Activated CD4-positive, alpha-beta T cell treated with anti-CD3 and anti-CD28 coated beads, Interleukin-2, amount 50 U/mL, for 16 hours (primary cell): ENCODE results near the gene AADAC.
"Not testable (repeated sequence)": the region's sequence is repeated elsewhere in the genome, so short reads cannot be mapped to it uniquely, and the experiment has no call there.

ENCODE experiments used
- DNase-seq: peaks from one replicate; pipeline ENCODE4 v3.0.0-alpha.2; 2020

The AADAC gene

DNA sequence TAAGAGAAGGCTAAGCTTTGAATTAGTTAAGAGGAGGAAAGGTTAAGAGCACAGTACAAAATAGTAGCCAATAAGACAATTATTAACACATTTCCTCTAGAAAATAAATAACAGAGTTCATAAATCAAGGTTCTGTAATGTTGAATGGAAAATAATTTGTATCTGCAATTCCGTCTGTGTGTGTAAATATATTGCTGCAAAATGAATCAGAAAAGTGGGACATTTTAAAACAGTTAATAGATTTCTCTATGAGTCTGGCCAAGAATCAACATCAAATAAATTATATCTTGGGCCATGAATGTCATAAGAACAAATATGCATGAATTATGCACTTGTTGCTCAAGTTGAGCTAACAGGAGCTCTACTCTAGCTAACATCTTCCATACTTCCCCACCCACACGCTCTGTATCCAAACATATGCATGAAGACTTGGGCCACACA is 45.3 kb downstream of the AADAC start:
- DNase-seq: no peak

DNA sequence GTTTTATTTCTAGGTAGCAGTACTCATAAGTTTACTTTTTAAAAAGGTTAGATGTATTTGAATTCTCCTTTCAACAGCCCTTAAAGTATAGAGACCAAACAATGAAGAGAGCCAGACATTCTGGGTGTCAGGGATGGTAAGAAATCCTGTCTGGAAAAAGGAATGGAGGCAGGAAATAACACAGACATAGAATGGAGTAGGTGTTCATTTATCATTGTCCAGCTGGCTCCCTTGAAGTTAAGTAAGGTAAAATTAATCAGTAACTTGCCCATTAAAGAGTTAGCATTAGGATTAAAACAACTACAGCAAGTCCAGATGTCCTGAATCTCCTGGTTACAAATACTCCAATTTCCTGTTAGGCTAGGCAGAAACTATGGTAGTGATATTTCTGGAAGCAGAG is 46.0 kb downstream of the AADAC start:
- DNase-seq: no peak

DNA sequence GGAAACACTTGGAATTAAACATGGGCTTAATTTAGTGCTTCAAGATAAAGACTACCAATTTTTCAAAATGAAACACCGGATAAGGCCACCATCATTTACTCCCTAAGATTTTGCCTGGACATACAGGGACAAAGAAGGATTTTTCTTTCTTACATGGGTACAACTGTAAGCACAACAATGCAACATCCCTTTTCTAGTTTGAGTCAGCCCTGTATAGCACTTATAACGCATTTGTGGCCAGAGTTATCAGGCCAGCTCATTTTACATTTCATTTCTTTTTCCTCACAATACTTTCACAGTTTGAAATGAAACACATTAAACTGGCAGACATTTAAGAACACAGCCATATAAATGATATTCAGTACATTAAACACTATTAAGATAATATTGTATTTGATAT is 49.7 kb downstream of the AADAC start:
- DNase-seq: no peak

DNA sequence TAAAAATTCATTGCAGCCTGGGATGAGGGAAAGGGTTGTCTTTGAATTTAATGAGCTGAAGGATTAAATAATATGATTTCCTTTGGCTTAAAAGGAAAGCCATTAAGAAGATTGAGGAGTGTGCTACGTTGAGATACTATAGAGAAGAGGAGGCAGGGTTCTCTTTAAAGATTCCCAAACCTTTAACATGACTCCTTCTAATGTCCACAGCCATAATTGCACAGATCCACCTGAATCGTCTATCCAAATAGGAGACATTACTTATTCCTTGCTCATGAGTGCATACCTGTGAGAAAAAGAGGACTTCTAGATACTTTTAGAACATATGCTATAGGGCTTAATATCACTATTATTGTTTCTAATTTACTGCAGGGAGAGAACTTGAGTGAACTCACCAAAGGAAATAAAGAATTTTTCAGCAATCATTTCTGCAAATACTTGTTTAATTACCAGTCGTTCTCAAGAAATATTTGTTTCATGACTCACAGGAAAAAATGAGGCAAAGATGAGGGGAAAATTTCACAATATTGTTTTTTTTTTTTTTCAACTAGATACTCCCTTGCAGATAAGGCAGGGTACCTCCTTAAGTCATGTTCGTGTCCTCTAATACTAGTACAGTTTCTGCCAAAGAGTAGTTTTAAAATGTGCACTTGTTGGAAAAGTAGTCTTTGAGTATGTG is 50.6 kb downstream of the AADAC start:
- DNase-seq: no peak

DNA sequence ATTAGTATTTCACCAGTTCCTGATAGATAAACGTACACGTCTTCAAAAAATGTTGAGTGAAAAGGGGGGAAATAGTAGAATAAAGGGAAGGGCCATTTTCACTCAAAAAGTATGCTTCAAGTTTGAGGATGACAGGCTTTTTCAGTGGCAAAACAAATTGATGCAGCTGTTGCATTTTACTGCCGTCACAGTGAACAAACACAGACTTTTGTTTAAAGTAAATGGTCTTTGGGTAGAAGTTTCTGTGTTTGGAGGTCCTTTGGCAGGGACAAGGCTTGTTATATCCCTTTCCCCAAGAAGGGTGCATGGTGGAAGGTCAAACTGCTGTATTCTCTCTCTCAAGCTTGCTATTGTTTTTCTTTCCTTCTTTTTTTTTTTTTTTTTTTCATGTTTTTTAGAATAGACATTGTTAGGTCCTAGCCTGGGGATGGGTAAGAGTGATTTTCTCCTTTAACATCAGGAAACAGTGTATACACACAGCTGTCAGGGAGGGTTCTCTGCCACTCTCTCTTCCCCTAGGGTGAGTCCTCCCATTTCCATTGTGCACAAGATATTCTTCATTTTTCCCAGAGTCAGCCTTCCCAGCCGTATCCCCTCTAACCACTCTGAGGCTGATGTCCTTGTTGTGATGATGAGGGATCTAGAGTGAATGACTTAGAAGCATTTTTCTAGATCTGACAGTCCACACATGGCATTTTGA is 52.9 kb downstream of the AADAC start:
- no peak for DNase-seq

DNA sequence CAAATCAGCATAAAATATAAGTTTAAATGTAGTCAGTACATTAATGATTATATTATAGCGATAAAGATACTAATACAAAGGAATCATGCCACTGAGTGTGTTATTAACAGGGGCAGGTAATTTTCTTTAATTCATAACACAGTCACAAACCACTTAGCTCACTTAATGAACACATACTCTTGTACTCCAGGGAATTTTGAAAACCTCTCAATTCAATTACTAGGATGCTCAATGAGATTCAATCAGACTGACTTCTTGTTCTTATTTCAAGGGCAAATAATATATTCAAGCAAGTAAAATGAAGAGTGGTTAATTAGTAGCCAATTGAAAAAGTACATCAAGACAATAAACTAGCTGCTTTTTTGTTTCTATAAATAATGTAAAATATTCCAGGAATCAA is 53.8 kb downstream of the AADAC start:
- DNase-seq: no peak

GRCh38 chr3:151869181-151869580 is 55.3 kb downstream of the AADAC start:
- no peak for DNase-seq

GRCh38 chr3:151871639-151872468 is 57.9 kb downstream of the AADAC start:
- peak; percentile 3 for DNase-seq

DNA sequence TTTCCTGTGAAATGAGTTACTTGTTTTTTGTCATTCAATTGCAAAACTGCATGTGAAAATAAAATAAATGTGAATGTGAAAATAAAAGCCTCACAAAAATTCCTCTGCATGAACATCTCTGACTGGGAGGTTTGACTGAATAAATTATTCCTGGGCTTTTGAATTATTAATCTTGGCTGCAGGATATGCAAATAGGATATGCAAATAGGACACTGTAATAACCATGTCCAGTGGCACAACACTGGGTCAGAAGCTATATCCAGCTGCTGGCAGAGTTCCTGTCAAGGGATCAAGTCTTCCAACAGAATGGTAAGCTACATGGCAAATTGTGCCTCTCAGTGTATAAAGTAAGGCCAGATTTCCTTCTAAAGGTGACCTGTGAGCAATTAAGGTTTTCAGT is 59.5 kb downstream of the AADAC start, which contains the start of gene SUCNR1:
SUCNR1 (plus strand) TSS at position 246 of the 400 bp plus-strand sequence. CDS start 6,250 bp downstream, outside the sequence.
- no peak for DNase-seq

- not testable (repeated sequence) for DNase-seq
These were observed 60.2 kb downstream of the AADAC start for GRCh38 chr3:151874079-151874478.

- DNase-seq: peak; percentile 3
These were observed 61.8 kb downstream of the AADAC start for GRCh38 chr3:151875759-151876158.

- DNase-seq: no peak
These were observed 63.4 kb downstream of the AADAC start for GRCh38 chr3:151877269-151877668.
